Activated gamma-delta T cell treated with anti-CD3 and anti-CD28 coated beads, Interleukin-2, amount 50 U/mL, for 16 hours (primary cell): ENCODE data around the gene PRELID1.

Source experiments
- DNase-seq: peaks from one replicate; pipeline ENCODE4 v3.0.0-alpha.2; 2020; ENCODE audit warnings: low read depth

Gene PRELID1

GRCh38 chr5:177314376-177315342 lies 11.1 kb downstream of the PRELID1 start:
- DNase-seq = no peak

- no peak for DNase-seq
These were observed 11.8 kb downstream of the PRELID1 start for GRCh38 chr5:177315411-177315810.

- no peak for DNase-seq
These were observed 12.4 kb downstream of the PRELID1 start for GRCh38 chr5:177316005-177316404.

GRCh38 chr5:177317959-177318377 lies 14.4 kb downstream of the PRELID1 start:
- peak; percentile 58 for DNase-seq

- DNase-seq = no peak
These were observed 16.5 kb downstream of the PRELID1 start for GRCh38 chr5:177319913-177320588.

GRCh38 chr5:177320879-177321278 lies 17.3 kb downstream of the PRELID1 start:
- DNase-seq = no peak

GRCh38 chr5:177325868-177326381 lies 22.3 kb downstream of the PRELID1 start:
- no peak for DNase-seq

- DNase-seq = no peak
These were observed 24.2 kb downstream of the PRELID1 start for GRCh38 chr5:177327539-177328522.

- DNase-seq = no peak
These were observed 25.1 kb downstream of the PRELID1 start for GRCh38 chr5:177328545-177329231.

- DNase-seq = no peak
These were observed 26.3 kb downstream of the PRELID1 start for GRCh38 chr5:177329883-177330282.

- no peak for DNase-seq
These were observed 27.6 kb downstream of the PRELID1 start for GRCh38 chr5:177330991-177331842.

GRCh38 chr5:177332031-177332895 lies 28.7 kb downstream of the PRELID1 start:
- DNase-seq = no peak

- DNase-seq = no peak
These were observed 29.3 kb downstream of the PRELID1 start for GRCh38 chr5:177332896-177333260.

- DNase-seq = no peak
These were observed 30.0 kb downstream of the PRELID1 start for GRCh38 chr5:177333420-177334154.

GRCh38 chr5:177334155-177334551 lies 30.6 kb downstream of the PRELID1 start:
- DNase-seq = no peak

- no peak for DNase-seq
These were observed 31.4 kb downstream of the PRELID1 start for GRCh38 chr5:177334781-177335700.

GRCh38 chr5:177335701-177336065 lies 32.1 kb downstream of the PRELID1 start:
- DNase-seq = no peak
